ENCODE data around the gene EFL1. TPM values are rescaled to one million over a fixed set of nuclear protein-coding genes. Genes with fewer than 3 reads are reported as not detected.

EFL1 gene
- total and polyA plus RNA-seq, 2 of the 4 experiments (the other 2 are of a cell fraction): 10.1 to 24.6 TPM

GRCh38 chr15:82127581-82127980 lies 135.0 kb downstream of the EFL1 start:
- ATAC-seq (ENCODE audit: low read depth) (no peak), DNase-seq (no peak)
- H2BK15ac ChIP-seq (ENCODE audit: low read depth, low read length): no peak overlapping the region
- H2AK5ac ChIP-seq (ENCODE audit: low read depth, low read length): peak overlapping the region; percentile 73; the same call in 1 of the 2 replicates
- peaks cover 5 to 28% of the 10 kb centered on the region in 2 experiments; a peak in 3 of 4 replicates for H3K79me1 ChIP-seq (ENCODE audit: low read depth in 1 of 2, low read length in 2 of 2)
- H4K8ac ChIP-seq (ENCODE audit: low read depth in 2 of 2, low read length in 2 of 2): no peak overlapping the region; a peak in 1 of 4 replicates
- H2AFZ ChIP-seq (replicated peaks; ENCODE audit: low read length, poor library complexity): no peak overlapping the region
- in situ Hi-C loops (cut with MboI; ENCODE audit: low sequenced_read_pairs): no loop called here
- H3K4me3 ChIP-seq (ENCODE audit: insufficient read depth, low read depth, low read length): no peak overlapping the region
- POLR2A ChIA-PET (ENCODE audit: unreplicated experiment): no interaction called here
- H2AK9ac ChIP-seq (replicated peaks; ENCODE audit: low read depth, low read length, poor library complexity): no peak overlapping the region
- no peak overlapping the region for H3K27ac ChIP-seq (ENCODE audit: insufficient read depth, low read length)
- no peaks in the 10 kb centered on the region for H3K27me3 ChIP-seq (ENCODE audit: control insufficient read depth, insufficient read depth, low read length)
- no peaks in the 10 kb centered on the region for H3K9me3 ChIP-seq (ENCODE audit: control insufficient read depth, insufficient read depth, low read length)
- no peak overlapping the region for H3K23ac ChIP-seq (ENCODE audit: low read depth, low read length)
- peak overlapping the region; percentile 76; the same call in 1 of the 2 replicates for H2BK20ac ChIP-seq (ENCODE audit: low read depth, low read length)
- no peak overlapping the region for H3K4me2 ChIP-seq (ENCODE audit: low read depth, low read length)
- dilution Hi-C loops (cut with HindIII; ENCODE audit: low sequenced_read_pairs, unreplicated experiment): no loop called here
- peak overlapping the region; percentile 12 for H2BK5ac ChIP-seq (ENCODE audit: low read depth, low read length, poor library complexity, severe bottlenecking)
- H3K56ac ChIP-seq (ENCODE audit: extremely low read depth, insufficient read depth, low read length): no peak overlapping the region
- H3K9ac ChIP-seq (ENCODE audit: low read depth, low read length): no peak overlapping the region
- H3K9me1 ChIP-seq (ENCODE audit: insufficient read depth, low read length): peaks cover 26% of the 10 kb centered on the region
- H4K91ac ChIP-seq (ENCODE audit: insufficient read depth, low read depth, low read length): peak overlapping the region; percentile 92; the same call in 1 of the 2 replicates
- intact Hi-C loops (cut with micrococcal nuclease): no loop called here
- no peaks in the 10 kb centered on the region for H3K36me3 ChIP-seq (ENCODE audit: control insufficient read depth, insufficient read depth, low read length)
- no TSS peak for BruUV-seq (replicated peaks)
- H3K14ac ChIP-seq (replicated peaks; ENCODE audit: low read depth, low read length): no peak overlapping the region
- TF ChIP-seq RFX5 (IDR thresholded peaks at IDR 0.05; ENCODE audit: low read depth, low read length): no peak
- TF ChIP-seq FOS (IDR thresholded peaks at IDR 0.05; ENCODE audit: low read depth, low read length): no peak
- TF ChIP-seq BHLHE40 (IDR thresholded peaks at IDR 0.05; ENCODE audit: low read depth, low read length): no peak
- TF ChIP-seq SMC3 (IDR thresholded peaks at IDR 0.05; ENCODE audit: low read depth, low read length): no peak
- TF ChIP-seq MAZ (IDR thresholded peaks at IDR 0.05; ENCODE audit: borderline replicate concordance, low read depth, low read length): no peak
- TF ChIP-seq MXI1 (IDR thresholded peaks at IDR 0.05; ENCODE audit: borderline replicate concordance, low read depth, low read length): no peak
- TF ChIP-seq CEBPB (IDR thresholded peaks at IDR 0.05; ENCODE audit: low read depth, low read length): no peak
- no peak for TF ChIP-seq POLR2A (IDR thresholded peaks at IDR 0.05; ENCODE audit: low read depth, low read length)
- TF ChIP-seq MAFK (IDR thresholded peaks at IDR 0.05; ENCODE audit: low read depth, low read length): no peak
- no peak for TF ChIP-seq RAD21 (IDR thresholded peaks at IDR 0.05; ENCODE audit: low read length)
- no peak for TF ChIP-seq USF2 (IDR thresholded peaks at IDR 0.05; ENCODE audit: low read depth, low read length)
- peaks cover 26% of the 10 kb centered on the region for H3K4me1 ChIP-seq (ENCODE audit: control insufficient read depth, insufficient read depth, low read length)
- peak overlapping the region; percentile 85 for H2BK120ac ChIP-seq (ENCODE audit: low read depth, low read length)
- peak overlapping the region; percentile 61; the same call in 1 of the 2 replicates for H3K18ac ChIP-seq (ENCODE audit: low read depth, low read length)
- H4K20me1 ChIP-seq (ENCODE audit: insufficient read depth, low read length): no peaks in the 10 kb centered on the region
- CTCF ChIA-PET: no interaction called here
- peak overlapping the region; percentile 27; the same call in 1 of the 2 replicates for H3K4ac ChIP-seq (ENCODE audit: low read depth, low read length)
- H4K5ac ChIP-seq (ENCODE audit: low read depth, low read length): no peak overlapping the region; the same call in 1 of the 2 replicates
